UCSD-AML1 (cell line): ENCODE data around the gene LRP3.

ENCODE experiments used
- DNase-seq: peaks from one replicate; lab custom pipeline; 2025; ENCODE audit not compliant: unreplicated experiment; lab: John Stamatoyannopoulos, UW

LRP3 gene

DNA sequence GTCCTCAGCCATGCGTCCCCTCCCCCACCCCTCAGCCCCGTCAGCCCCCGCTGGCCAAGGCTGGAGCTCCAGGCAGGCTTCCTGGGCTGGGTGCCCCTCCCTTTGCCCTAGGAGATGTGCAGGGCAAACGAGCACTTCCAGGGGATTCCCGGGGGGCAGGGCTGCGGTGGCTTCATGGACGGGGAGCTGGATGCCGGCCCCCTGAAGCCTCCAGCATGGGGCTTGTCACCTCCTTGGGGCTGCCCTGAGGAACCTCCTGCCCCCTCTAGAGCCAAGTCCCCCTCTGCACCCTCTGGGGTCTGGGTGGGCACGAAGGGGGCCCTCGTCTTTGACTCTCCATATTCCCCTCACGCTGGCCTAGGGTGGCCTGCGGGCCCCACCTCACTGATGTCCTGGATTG, 56.9 kb downstream of the LRP3 start:
- DNase-seq: no peak

DNA sequence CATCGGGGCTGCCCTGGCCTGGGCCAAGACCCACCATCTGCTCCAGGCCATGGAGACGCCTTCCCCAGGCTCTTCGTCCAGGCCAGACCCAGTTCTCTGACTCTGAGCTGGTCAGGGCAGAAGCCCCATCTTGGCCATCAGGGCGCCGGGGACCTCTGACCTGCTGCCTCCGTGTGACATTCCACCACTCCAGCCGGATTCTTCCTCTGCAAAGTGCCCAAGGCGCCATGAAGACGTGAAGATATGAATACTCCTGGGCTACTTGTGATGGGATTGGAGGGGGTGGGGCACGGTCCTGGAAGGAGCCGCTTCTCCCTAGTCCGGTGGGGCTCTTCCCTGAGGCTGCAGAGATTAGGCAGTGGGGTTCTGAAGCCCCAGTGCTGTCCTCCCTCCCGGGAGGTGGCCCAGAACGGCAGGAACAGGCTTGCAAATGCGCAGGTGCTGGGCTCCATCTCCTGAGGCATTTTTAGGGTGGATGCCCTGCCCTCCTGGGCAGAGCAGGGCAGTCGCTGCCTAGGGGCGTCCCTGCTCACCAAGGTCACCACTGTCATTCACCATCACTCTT, 57.5 kb downstream of the LRP3 start:
- DNase-seq: no peak

DNA sequence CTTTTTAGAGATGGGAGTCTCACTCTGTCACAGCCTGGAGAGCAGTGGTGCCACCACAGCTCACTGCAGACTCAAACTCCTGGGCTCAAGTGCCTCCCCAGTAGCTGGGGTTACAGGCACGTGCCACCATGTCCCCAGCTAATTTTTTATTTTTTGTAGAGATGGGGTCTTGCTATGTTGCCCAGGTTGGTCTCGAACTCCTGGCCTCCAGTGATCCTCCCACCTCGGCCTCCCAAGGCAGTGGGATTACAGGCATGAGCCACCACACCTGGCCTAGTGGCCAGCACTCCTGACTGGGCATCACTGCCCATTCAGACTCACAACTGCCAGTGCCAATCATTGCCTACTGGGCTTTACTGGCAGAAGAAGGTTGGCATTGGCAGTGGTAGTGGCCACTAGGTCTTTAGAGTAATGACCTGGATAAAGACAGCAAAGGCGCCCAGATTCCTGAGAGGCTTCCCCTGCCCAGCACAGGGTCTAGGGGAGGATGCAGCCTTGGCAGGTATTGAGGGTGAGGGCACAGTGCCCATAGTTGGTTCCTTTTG, 58.4 kb downstream of the LRP3 start:
- DNase-seq: no peak

GRCh38 chr19:33252971-33253370, 58.8 kb downstream of the LRP3 start:
- no peak for DNase-seq

DNA sequence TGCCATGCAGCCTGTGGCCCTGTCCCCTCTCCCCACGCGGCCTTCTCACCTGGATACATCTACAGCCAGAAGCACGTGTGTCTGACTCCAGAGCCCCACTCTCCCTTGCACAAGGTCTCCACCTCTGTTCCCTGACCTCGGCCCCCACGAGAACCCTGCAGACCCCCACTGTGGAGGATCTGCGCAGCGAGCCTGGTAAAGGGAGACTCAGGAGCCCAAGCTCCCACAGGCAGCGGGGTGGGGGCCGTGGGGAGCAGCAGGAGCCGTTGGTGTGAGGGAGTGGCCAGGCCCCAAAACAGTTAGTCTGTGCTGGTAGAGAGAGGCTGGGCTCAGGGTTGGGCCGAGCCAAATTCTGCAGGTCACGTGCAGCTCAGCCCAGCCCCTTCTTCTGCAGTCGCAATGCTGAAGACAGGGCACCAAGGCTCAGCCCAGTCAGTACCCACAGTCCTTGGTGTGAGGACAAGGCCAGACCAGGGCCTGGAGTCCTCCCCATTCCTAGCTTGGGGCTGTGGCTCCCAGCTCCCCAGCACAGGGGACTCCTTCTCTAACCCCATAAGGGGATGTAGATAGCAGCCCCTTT, 60.2 kb downstream of the LRP3 start:
- no peak for DNase-seq

DNA sequence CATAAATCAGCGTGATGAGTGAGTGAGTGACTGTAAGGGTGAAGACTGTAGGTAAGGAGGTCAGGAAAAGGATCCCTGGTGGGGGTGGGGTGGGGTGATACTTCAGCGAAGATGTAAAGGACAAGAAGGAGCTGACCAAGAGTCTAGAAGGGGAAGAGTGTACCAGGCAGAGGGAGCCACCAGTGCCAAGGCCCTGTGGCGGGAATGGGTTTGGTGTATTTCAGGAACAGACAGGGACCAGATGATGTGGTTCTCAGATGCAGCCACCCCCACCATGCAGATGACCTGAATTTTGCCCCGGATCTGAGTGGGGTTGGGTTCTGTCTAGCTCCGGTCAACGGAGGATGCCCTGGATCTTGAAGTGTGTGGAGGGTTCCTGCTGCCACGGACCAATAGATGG, 61.7 kb downstream of the LRP3 start:
- DNase-seq: no peak

DNA sequence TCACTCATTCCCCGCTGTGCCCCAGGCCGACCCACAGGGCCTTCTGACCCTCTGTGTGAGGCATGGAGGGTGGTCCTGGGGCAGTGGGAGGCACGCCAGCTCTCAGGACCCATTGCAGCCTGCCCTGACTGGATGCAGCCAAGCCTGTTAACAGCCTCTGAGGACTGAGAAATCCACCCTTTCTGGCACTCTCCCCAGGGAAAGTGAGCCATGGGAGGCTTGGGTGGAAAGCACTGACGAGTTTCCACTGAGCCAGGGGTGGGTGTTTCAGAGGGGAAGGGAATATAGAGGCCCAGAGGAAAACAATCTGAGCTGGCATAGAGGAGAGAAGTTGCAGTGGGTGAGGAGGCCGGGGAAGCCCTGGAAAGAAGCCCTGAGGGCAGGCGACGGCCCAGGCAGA, 62.1 kb downstream of the LRP3 start:
- DNase-seq: no peak

DNA sequence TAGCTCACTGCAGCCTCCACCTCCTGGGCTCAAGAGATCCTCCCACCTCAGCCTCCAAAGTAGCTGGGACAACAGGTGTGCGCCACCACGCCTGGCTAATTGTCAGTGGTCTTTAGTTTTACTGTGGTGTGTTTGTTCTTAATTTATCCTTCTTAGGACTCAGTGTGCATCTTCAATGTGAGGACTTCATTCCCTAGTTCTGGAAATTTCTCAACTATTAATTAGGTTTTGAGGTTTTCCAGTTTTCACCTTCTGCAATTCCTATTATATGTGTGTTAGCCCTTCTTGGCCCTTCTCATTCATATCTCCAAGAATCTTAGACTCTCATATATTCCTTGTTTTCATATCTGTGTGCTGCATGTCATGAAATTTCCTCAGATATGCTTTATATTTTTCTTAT, 63.7 kb downstream of the LRP3 start:
- no peak for DNase-seq
